ENCODE results near the gene ETS2. TPM values are rescaled to one million over a fixed set of nuclear protein-coding genes. Genes with fewer than 3 reads are reported as not detected.

Gene ETS2
- total RNA-seq, 2 experiments from 2014 or later: 29.6 to 30.6 TPM

GRCh38 chr21:38848187-38848609 lies 42.5 kb downstream of the ETS2 start:
- POLR2A ChIA-PET: no interaction called here
- CTCF ChIA-PET: no interaction called here

DNA sequence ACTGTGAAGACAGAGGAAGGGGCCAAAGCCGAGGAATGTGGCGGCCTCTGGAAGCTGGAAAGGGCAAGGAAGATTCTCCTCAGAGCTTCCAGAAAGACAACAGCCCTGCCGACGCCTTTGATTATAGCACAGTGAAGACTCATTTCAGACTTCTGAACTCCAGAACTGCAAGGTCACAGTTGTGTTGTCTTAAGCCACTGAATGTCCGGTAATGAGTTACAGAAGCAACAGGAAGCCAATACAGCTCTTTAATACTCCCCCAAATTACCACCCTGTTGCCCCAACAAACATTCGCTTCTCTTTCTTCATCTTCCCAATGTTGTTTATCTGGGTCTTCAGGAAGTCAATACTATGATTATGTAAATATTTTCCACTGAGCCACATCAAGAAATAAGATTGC lies 44.0 kb downstream of the ETS2 start:
- ChIA-PET POLR2A (no interaction called here), CTCF (no interaction called here)

DNA sequence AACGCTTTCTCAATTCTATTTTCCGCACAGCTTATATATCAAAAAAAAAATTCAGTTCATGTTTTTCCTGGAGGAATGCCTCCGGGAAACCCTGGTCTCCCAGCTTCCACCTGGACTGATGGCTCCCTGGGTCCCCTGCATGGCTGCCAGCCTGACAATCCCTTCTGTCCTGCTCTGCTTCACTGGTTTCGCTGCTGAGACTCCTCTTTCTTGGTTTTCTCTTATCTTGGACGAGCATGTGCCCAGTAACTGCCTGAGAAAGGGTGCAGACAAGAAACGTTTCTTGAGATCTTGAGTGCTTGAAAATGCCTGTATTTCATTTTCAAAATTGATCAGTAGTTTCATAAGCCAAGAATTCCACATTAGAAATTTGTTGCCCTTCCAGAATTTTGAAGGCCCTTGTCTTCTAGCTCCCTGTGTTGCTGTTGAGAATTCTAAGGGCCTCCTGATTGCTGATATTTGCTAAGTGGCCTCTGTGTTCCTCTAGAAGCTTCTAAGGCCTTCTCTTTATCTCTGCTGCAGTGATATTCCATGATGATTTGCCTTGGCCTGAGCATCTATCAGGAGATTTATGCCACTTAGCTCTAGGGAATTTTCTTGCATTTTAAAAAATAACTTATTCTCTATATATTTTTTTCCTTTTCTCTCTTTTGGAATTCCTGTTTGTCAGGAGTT lies 44.7 kb downstream of the ETS2 start:
- CTCF ChIA-PET: no interaction called here
- POLR2A ChIA-PET: no interaction called here

DNA sequence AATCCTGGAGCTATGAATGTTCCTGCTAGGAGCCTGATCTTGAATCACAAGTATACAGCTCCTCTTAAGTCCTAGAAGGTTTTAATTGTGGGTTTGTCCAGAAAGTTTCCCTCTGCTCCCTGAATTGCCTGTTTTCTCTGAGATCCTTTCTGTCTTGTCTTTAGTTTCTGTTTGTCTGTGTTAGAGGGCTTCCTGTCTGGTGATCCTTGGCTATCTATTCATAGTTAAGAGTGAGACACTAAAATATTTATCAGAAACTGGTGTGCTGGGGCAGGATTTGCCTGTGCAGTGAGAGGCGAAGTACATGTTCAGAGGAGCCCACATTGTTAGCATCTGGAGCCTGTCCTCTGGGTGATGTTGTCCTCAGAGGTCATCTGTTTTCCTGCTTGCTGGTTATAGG lies 45.4 kb downstream of the ETS2 start:
- POLR2A ChIA-PET: no interaction called here
- CTCF ChIA-PET: no interaction called here

DNA sequence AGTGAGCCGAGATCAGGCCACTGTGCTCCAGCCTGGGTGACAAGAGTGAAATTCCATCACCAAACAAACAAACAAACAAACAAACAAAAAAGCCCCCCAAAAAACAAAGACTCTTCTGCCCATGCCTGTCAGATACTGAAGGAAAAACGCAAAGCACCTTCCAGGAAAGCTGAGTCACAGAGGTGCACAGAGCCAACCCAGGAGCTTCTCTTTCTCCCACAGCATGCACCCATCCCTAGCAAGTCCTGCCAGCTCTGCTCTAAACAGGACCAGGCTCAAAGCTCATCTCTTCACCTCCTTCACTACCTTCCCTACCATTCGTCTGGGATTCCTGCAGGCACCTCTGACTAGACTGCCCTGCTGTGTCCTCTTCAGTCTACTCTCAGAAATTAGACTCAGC lies 46.5 kb downstream of the ETS2 start:
- CTCF ChIA-PET: no interaction called here

DNA sequence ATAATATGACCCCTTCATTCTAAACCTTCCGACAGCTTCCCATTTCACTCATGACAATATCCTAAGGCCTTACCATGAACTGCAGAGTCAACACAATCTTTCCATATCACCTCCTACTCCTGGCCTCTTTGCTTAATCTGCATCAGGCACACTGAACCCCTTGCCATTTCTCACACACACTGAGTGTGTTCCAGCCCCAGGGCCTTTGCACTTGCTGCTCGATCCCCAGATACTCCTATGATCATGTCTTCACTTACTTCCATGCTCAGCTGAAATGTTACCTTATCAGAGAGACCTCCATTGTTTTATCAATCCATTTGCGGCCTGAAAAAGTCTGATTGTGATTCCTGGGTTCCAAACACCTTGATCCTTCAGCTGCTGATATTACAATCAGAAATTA lies 47.0 kb downstream of the ETS2 start:
- POLR2A ChIA-PET: no interaction called here
- CTCF ChIA-PET: no interaction called here

More for the DNA sequence above, 46.5 kb downstream of the ETS2 start:
- POLR2A ChIA-PET: no interaction called here

- ChIA-PET POLR2A (no interaction called here), CTCF (no interaction called here)
Measured at GRCh38 chr21:38853421-38853919, 47.7 kb downstream of the ETS2 start.

DNA sequence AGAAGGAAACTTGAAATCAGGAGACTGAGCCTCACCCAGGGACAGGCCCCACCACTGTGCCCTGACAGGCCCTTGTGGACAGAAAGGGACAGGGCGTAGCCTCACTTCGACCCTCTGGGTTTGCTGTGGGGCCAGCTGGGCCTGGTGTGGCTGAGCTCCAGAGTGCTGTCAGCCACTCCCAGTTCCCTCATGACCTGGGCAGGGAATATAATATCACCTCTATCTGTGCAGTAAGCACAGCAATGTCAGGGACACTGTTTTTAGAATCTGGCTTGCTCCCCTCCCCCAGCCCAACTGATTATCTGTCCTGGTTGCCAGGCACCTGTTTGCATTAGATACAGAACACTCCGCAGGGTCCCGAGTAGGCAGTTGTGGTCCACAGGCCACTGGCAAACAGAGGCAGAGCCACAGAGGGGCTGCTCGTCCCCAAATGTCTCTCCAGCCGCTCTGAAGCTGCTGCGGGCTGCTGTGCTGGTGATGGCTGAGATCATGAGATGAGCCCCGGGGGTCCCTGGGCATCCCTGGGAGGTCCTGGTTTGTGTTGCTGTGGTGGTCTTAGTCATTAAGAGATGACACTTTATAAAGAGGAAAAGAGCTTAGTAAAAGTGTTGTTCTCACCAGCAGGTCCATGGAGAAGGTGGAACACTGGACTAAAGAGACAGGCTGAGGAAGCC lies 51.6 kb downstream of the ETS2 start:
- POLR2A ChIA-PET: no interaction called here
- CTCF ChIA-PET: no interaction called here

GRCh38 chr21:38858026-38858811 lies 52.5 kb downstream of the ETS2 start:
- POLR2A ChIA-PET: no interaction called here
- CTCF ChIA-PET: no interaction called here

DNA sequence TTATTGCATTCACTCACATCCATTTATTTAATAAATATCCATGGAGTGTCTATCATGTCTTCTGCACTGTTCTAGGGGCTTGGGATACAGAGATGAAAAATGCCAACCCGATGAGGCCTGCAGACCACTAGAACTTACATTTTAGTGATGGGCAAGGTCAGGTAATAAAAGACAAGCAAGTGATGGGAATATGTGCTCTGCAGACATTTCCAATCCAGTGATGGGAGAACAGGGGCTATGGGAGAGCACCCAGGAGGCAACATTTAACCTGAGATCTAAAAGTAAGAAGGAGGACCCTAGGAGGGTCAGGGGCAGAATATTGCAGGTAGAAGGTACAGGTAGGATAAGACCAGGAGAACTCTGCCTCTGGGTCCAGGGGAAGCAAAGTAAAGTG lies 53.1 kb downstream of the ETS2 start:
- POLR2A ChIA-PET: no interaction called here

GRCh38 chr21:38859852-38860251 lies 54.1 kb downstream of the ETS2 start:
- ChIA-PET CTCF (no interaction called here), POLR2A (no interaction called here)

More for the DNA sequence above, 53.1 kb downstream of the ETS2 start:
- CTCF ChIA-PET: no interaction called here

DNA sequence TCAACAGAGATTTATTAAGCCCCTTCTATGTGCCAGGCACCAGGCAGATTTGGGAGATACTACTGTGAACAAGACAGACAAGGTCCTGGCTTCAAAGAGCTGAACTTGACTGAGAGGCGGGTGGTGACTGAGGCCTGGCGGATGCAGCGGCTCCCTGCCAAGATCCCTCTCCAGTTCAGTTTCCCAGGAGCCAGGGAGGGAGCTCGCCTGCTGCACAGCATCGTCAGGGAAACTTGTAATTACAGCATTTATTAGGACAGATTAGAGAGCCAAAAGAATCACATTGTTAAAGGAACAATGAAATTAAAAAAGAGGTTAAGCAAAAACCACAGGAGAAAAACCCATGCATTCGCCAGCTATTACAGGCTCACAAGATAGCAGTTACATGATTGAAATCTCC lies 55.3 kb downstream of the ETS2 start:
- ChIA-PET POLR2A (no interaction called here), CTCF (no interaction called here)

- ChIA-PET CTCF (no interaction called here), POLR2A (no interaction called here)
Measured at GRCh38 chr21:38861989-38862683, 56.4 kb downstream of the ETS2 start.

- CTCF ChIA-PET: no interaction called here
Measured at GRCh38 chr21:38863291-38863690, 57.6 kb downstream of the ETS2 start.

GRCh38 chr21:38863843-38864363 lies 58.2 kb downstream of the ETS2 start:
- ChIA-PET CTCF (no interaction called here), POLR2A (no interaction called here)

More at GRCh38 chr21:38863291-38863690, 57.6 kb downstream of the ETS2 start:
- POLR2A ChIA-PET: no interaction called here

GRCh38 chr21:38864964-38865363 lies 59.2 kb downstream of the ETS2 start:
- CTCF ChIA-PET: interaction anchor here (0.5 kb wide), 1 partner anchor 109 kb away, joined by 3 read pairs; no protein-coding TSS in a partner anchor

DNA sequence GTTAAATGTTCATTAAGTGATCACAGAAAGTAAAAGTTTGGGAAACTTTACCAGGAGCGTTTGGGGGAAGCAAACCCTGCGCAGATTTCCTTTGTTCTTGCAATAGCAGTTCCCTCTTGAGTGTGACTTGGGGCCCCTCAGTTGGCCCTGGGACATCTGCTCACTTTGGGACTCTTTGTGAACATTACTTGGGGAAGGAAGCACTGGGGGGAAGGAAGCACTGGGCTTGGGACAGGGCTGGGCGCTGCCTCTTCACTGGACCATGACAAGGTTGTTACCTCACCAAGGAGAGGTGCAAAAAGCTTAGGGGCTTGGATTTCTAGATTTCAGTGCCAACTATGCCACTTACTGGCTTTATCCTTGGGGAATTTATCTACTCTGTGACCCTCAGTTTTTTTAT lies 63.5 kb downstream of the ETS2 start:
- ChIA-PET CTCF (no interaction called here), POLR2A (no interaction called here)

More at GRCh38 chr21:38864964-38865363, 59.2 kb downstream of the ETS2 start:
- POLR2A ChIA-PET: no interaction called here

GRCh38 chr21:38869946-38870345 lies 64.2 kb downstream of the ETS2 start:
- POLR2A ChIA-PET: no interaction called here
- CTCF ChIA-PET: no interaction called here
